ENCODE measurements around the gene SNAP91. TPM values are rescaled to one million over a fixed set of nuclear protein-coding genes. Genes with fewer than 3 reads are reported as not detected.
A peak's percentile ranks its signal among the peaks of the same experiment; 100 is the strongest.
"Not testable (repeated sequence)": the region's sequence is repeated elsewhere in the genome, so short reads cannot be mapped to it uniquely, and the experiment has no call there.

Gene SNAP91
- total RNA-seq, 6 donors from 2014 or later = 0.23 TPM; not detected in 5

- no peaks in the 10 kb centered on the region for H3K27me3 ChIP-seq
- H3K27ac ChIP-seq = no peak overlapping the region
- H3K4me1 ChIP-seq = no peaks in the 10 kb centered on the region
- WGBS, 2 donors = 93 to 94% methylated on average over 7 of the region's 7 CpGs
- no peak for TF ChIP-seq EP300 (IDR thresholded peaks at IDR 0.05)
- TF ChIP-seq POLR2A (IDR thresholded peaks at IDR 0.05) = no peak
- no peak for TF ChIP-seq POLR2AphosphoS5 (IDR thresholded peaks at IDR 0.05)
- TF ChIP-seq CTCF (IDR thresholded peaks at IDR 0.05) = no peak
- DNase-seq (no peak), ATAC-seq (ENCODE audit: low FRiP score in 2 of 2) (peak in 1 of 2 donors; percentile 22)
- H3K36me3 ChIP-seq = no peaks in the 10 kb centered on the region
- no peak overlapping the region for H3K4me3 ChIP-seq
- H3K9me3 ChIP-seq = no peaks in the 10 kb centered on the region
Observed at GRCh38 chr6:83637953-83638352, 70.9 kb downstream of the SNAP91 start.

GRCh38 chr6:83636800-83637199 lies 72.1 kb downstream of the SNAP91 start:
- 82 to 88% methylated on average over 7 of the region's 7 CpGs for WGBS, 2 donors
- no peak overlapping the region for H3K4me3 ChIP-seq
- no peaks in the 10 kb centered on the region for H3K9me3 ChIP-seq
- DNase-seq (no peak), ATAC-seq (ENCODE audit: low FRiP score in 2 of 2) (no peak)
- no peaks in the 10 kb centered on the region for H3K27me3 ChIP-seq
- H3K4me1 ChIP-seq = no peaks in the 10 kb centered on the region
- no peaks in the 10 kb centered on the region for H3K36me3 ChIP-seq
- no peak overlapping the region for H3K27ac ChIP-seq
- TF ChIP-seq POLR2AphosphoS5 (IDR thresholded peaks at IDR 0.05) (no peak), CTCF (IDR thresholded peaks at IDR 0.05) (no peak), EP300 (IDR thresholded peaks at IDR 0.05) (no peak), POLR2A (IDR thresholded peaks at IDR 0.05) (no peak)

- no peak for TF ChIP-seq POLR2AphosphoS5 (IDR thresholded peaks at IDR 0.05)
- TF ChIP-seq CTCF (IDR thresholded peaks at IDR 0.05) = no peak
- DNase-seq = no peak
- Histone ChIP-seq H3K27me3 (no peaks in the 10 kb centered on the region), H3K27ac (no peak overlapping the region), H3K4me1 (no peaks in the 10 kb centered on the region), H3K36me3 (no peaks in the 10 kb centered on the region), H3K9me3 (no peaks in the 10 kb centered on the region), H3K4me3 (no peak overlapping the region)
- ATAC-seq (ENCODE audit: low FRiP score in 2 of 2) = no peak
- WGBS, 2 donors = 58 to 67% methylated on average over 4 to 5 of the region's 5 CpGs
Observed at GRCh38 chr6:83633609-83634008, 75.3 kb downstream of the SNAP91 start.

- Histone ChIP-seq H3K4me3 (no peak overlapping the region), H3K9me3 (no peaks in the 10 kb centered on the region), H3K27me3 (no peaks in the 10 kb centered on the region), H3K36me3 (no peaks in the 10 kb centered on the region), H3K27ac (no peak overlapping the region), H3K4me1 (no peaks in the 10 kb centered on the region)
- ATAC-seq (ENCODE audit: low FRiP score in 2 of 2) = no peak
- WGBS, 2 donors = 72 to 90% methylated on average over 2 of the region's 2 CpGs
- TF ChIP-seq EP300 (IDR thresholded peaks at IDR 0.05) (no peak), CTCF (IDR thresholded peaks at IDR 0.05) (no peak), POLR2A (IDR thresholded peaks at IDR 0.05) (no peak), POLR2AphosphoS5 (IDR thresholded peaks at IDR 0.05) (no peak)
- DNase-seq = no peak
Observed at GRCh38 chr6:83633149-83633548, 75.8 kb downstream of the SNAP91 start.

GRCh38 chr6:83629908-83630307 lies 79.0 kb downstream of the SNAP91 start:
- H3K27ac ChIP-seq; H3K4me3 ChIP-seq; ATAC-seq (ENCODE audit: low FRiP score in 2 of 2); H3K9me3 ChIP-seq; DNase-seq; H3K4me1 ChIP-seq; H3K36me3 ChIP-seq; H3K27me3 ChIP-seq: not testable (repeated sequence)
- WGBS, 2 donors = 88 to 91% methylated on average over 4 of the region's 4 CpGs
